ENCODE data around the gene CNGA1.

The CNGA1 gene

DNA sequence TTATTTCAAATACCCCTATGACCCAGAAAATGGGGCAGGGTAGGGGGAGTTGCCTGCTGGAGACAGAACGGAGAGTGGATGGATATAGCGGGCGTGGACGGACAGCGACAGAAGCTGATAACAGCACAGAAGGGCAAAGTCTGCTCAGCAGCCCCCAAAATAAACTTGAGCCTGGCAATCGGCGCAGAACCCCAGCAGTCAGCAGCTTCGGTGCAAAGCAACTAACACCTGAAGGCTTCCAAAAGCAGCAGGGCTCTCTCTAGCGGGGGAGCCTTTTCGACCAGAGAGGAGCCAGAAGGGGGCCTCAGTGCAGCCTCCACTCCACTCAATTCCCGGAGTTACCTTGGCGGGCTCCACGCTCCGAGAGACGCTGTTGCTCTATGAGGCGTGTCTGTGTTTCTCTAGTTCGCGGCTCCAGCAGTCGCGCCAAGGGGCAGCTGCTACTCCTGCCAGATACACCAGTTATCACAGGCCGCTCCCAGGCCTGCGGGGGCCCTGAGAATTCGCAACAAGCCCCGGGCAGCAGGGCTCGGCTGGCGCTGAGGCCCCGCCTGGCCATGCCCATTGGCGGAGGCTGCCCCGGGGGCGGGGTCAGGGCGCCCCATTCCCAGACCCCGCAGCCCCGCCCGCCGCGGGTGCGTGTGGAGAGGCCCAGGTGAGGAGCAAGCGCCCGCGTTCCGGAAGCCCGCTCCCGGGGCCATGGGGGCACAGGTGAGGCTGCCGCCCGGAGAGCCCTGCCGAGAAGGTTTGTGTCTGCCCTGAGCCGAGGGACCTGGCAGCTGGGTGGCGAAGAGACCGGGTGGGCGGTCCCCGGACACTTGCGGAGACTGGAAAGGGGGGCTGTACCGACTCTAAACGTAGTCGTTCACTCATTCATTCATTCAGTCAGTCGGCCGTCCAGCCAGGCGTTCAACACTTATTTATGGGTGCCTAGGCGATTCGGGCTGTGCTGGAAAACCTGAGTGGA is at the start of gene CNGA1, which contains the start of gene NIPAL1:
Gene CNGA1 (minus strand): TSS at position 541 of the 967 bp plus-strand sequence. CDS start 63,992 bp downstream, outside the sequence.
Gene NIPAL1 (plus strand): TSS at position 632 of the 967 bp plus-strand sequence. CDS start 68 bp downstream, at position 700.
- DNase-seq (ENCODE audit: low read depth in 3 of 3, low spot score in 1 of 3): peak; percentile 6 to 68 (median 34)

- no peak for DNase-seq (ENCODE audit: low read depth in 3 of 3, low spot score in 1 of 3)
Observed at GRCh38 chr4:48065587-48066052, 49.1 kb upstream of the CNGA1 start.

- DNase-seq (ENCODE audit: low read depth in 3 of 3, low spot score in 1 of 3): no peak
Observed at GRCh38 chr4:48064349-48064748, 47.9 kb upstream of the CNGA1 start.

GRCh38 chr4:48058617-48059530 is 42.4 kb upstream of the CNGA1 start:
- no peak for DNase-seq (ENCODE audit: low read depth in 3 of 3, low spot score in 1 of 3)

- DNase-seq (ENCODE audit: low read depth in 3 of 3, low spot score in 1 of 3): no peak
Observed at GRCh38 chr4:48051078-48051477, 34.6 kb upstream of the CNGA1 start.

DNA sequence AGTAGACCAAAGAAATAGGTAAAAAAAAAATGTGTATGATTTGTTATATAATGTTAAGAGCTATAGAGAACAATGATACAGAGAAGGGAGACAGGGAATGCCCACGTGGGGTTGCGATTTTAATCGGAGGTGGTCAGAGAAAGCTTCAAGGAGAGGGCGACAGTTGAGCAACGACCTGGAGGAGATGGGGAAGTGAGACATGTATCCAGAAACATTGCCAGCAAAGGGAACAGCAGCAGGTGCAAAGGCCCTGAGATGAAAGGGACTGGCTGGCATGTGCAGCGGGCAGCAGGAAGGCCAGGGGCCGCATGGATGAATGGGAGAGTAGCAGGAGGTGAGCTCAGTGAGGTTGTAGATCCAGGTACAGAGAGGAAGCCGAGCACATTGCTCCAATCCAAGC is 33.0 kb upstream of the CNGA1 start:
- no peak for DNase-seq (ENCODE audit: low read depth in 3 of 3, low spot score in 1 of 3)

DNA sequence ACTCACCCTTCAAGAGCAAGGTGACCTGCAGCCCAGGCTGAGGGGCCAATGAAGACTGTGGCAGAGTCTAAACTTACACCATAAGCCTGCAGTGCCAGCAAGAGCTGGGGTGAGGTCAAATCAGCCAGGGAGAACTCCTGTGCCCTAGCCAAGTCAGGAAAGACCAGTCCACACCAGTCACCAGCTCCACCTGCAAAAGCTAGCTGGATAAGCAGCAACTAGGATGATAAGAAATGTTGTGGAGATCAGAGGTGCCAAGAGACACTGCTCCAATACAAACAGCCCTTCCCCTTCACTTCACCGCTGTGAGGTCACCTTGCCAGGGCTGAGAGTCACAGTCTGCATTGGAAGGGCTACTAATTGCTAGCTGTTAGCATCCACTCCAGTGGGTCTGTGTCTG is 31.4 kb upstream of the CNGA1 start:
- no peak for DNase-seq (ENCODE audit: low read depth in 3 of 3, low spot score in 1 of 3)

- DNase-seq (ENCODE audit: low read depth in 3 of 3, low spot score in 1 of 3): peak; percentile 27 to 38 (median 29)
Observed at GRCh38 chr4:48047421-48047844, 31.0 kb upstream of the CNGA1 start.

DNA sequence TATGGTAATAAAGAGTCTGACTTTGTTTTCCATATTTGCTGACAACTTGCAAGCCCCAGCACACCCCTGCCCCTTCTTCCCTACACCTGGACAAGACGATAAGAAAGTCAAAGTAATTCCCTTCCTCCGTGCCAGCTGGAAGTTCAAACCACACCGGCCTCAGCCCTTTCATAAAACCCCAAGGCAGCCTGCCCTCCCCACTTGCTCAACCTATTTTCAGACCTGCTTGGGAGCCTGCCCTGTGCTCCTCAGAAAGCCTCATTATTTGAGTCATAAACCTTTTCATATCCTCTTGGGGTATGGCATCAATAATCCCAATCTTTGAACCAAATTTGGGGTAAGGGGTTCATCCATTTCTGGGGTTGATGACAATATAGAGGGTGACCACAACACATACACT is 29.6 kb upstream of the CNGA1 start:
- DNase-seq (ENCODE audit: low read depth in 3 of 3, low spot score in 1 of 3): no peak

GRCh38 chr4:48044298-48044697 is 27.8 kb upstream of the CNGA1 start:
- DNase-seq (ENCODE audit: low read depth in 3 of 3, low spot score in 1 of 3): no peak

DNA sequence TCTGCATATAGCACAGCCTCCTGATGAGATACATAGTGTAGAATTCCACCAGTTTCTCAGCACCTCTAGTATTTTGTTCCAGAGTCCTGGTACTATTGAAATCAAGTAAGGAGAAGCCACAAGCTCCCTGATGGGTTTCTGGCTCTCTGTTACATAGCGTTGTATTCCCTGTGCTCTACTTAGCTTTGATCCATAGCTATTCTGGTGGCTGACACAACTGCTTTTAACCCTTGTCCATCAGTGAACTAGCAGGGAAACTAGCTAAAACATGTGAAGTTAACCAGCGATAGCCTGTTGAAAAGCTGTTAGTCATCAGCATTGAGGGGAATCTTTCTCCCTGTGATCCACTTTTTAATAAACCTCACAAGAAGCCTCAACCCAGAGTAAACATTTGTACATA is 27.0 kb upstream of the CNGA1 start:
- DNase-seq (ENCODE audit: low read depth in 3 of 3, low spot score in 1 of 3): no peak

GRCh38 chr4:48042979-48043461 is 26.5 kb upstream of the CNGA1 start:
- DNase-seq (ENCODE audit: low read depth in 3 of 3, low spot score in 1 of 3): no peak

GRCh38 chr4:48041535-48042137 is 25.2 kb upstream of the CNGA1 start:
- no peak for DNase-seq (ENCODE audit: low read depth in 3 of 3, low spot score in 1 of 3)

DNA sequence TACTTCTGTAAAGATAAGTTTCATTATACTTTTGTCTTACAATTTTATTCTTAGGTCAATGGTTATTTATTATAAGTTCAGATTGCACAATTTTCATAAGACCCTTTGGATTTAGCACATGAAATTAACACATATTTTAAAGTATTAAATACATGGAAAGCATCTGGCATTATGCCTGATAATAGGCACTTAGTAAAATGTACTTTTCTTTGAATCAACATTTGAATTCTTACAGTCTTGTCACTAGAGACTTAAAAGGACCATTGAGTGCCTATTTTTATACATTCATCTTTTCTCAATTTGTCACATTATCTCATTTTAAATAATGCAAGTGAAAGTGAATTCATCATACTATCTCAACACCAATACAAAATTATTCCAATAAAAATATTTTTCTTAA is 23.1 kb upstream of the CNGA1 start:
- no peak for DNase-seq (ENCODE audit: low read depth in 3 of 3, low spot score in 1 of 3)

DNA sequence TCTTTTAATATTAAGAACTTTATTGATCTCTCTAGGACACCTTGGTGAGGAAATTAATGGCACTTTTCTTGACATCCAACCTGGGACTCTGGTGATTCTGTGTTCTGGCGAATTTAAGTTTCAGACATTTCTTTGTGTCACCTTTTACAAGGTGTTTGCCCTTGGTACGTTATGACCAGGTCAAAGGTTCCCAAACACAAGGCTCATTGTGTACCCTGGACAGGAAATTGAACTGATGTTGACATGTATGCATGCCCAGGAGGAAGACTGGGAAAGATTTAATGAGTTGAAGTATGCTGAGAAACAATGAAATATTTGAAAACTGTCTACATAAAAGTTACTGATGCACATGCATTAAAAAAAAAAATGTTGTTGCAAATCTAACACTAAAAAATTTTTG is 22.2 kb upstream of the CNGA1 start:
- DNase-seq (ENCODE audit: low read depth in 3 of 3, low spot score in 1 of 3): no peak

DNA sequence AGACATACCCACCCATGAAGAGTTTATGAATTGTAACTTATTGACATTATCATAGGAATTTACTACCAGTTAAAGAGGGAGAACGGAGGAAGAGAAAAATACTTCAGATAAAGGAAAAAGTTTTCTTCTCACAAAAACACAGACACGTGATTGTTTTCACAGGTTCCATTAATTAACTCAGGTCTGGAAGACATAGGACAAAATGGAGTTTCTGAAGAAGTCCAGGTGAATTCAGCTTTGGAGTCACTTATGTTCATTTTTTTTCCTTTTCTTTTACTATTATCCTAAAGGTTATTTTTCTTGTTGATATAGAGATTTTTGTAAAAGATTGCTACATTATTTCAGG is 20.6 kb upstream of the CNGA1 start:
- no peak for DNase-seq (ENCODE audit: low read depth in 3 of 3, low spot score in 1 of 3)

DNA sequence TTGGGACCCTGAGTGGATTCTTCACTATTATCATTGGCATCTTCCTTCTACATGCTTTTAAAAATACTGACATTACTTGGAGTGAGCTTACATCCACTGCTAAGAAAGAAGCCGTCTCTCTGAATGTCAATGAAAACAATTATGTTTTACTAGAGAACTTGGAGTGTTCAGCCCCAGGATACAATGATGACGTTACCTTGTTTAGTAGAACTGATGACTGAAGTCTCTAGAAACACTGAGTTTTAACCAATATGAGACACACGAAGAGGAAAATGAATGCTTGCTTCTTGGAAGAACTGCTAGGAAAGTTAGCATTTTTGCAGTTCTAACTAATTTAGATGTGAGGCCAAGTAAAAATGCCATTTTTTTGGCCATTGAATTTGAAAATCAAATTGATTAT is 19.5 kb upstream of the CNGA1 start:
- DNase-seq (ENCODE audit: low read depth in 3 of 3, low spot score in 1 of 3): no peak

- DNase-seq (ENCODE audit: low read depth in 3 of 3, low spot score in 1 of 3): peak in 2 of 3 donors; percentile 14 to 46
Observed at GRCh38 chr4:48033825-48034413, 17.4 kb upstream of the CNGA1 start.

GRCh38 chr4:48033412-48033811 is 16.9 kb upstream of the CNGA1 start:
- DNase-seq (ENCODE audit: low read depth in 3 of 3, low spot score in 1 of 3): no peak

DNA sequence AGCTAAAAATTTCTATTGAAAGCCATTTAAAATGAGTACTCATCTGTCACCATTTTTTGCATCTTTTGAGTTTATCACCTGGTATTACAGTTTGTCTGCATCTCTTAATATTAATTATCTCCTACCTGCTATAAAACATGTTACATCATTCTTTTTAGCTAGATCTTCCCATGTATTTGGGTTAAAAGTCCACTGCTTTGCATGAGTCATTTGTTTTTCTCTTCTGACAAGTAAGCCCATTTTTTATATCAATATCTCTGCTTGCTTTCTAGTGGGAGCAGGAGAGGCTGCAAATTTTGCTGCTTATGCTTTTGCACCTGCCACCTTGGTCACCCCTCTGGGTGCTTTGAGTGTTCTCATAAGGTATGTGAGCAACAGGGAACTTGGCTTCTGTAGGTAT is 16.2 kb upstream of the CNGA1 start:
- DNase-seq (ENCODE audit: low read depth in 3 of 3, low spot score in 1 of 3): no peak

Data from stimulated activated CD4-positive, alpha-beta T cell treated with anti-CD3 and anti-CD28 coated beads, TNF-alpha, amount 100 ng/mL, for 1 hour (primary cell).